SKM-1 (cell line): ENCODE measurements around the gene LSAMP.

Source experiments
- DNase-seq: peaks from one replicate; lab custom pipeline; 2025; ENCODE audit not compliant: unreplicated experiment; lab: John Stamatoyannopoulos, UW

Gene LSAMP

GRCh38 chr3:115982108-115982507, 463.2 kb downstream of the LSAMP start:
- no peak for DNase-seq

- no peak for DNase-seq
Measured at GRCh38 chr3:115980709-115981108, 464.6 kb downstream of the LSAMP start.

GRCh38 chr3:115977866-115978265, 467.4 kb downstream of the LSAMP start:
- DNase-seq: no peak

- no peak for DNase-seq
Measured at GRCh38 chr3:115975796-115976195, 469.5 kb downstream of the LSAMP start.

GRCh38 chr3:115975353-115975752, 469.9 kb downstream of the LSAMP start:
- no peak for DNase-seq

- DNase-seq: no peak
Measured at GRCh38 chr3:115974940-115975339, 470.3 kb downstream of the LSAMP start.

- DNase-seq: no peak
Measured at GRCh38 chr3:115968871-115969270, 476.4 kb downstream of the LSAMP start.

GRCh38 chr3:115961380-115961779, 483.9 kb downstream of the LSAMP start:
- no peak for DNase-seq

GRCh38 chr3:115960799-115961198, 484.5 kb downstream of the LSAMP start:
- no peak for DNase-seq

- DNase-seq: no peak
Measured at GRCh38 chr3:115958526-115958925, 486.8 kb downstream of the LSAMP start.

- no peak for DNase-seq
Measured at GRCh38 chr3:115947325-115947724, 498.0 kb downstream of the LSAMP start.

GRCh38 chr3:115943579-115943978, 501.7 kb downstream of the LSAMP start:
- DNase-seq: no peak

GRCh38 chr3:115937054-115937453, 508.2 kb downstream of the LSAMP start:
- no peak for DNase-seq

- no peak for DNase-seq
Measured at GRCh38 chr3:115932807-115933206, 512.5 kb downstream of the LSAMP start.

GRCh38 chr3:115931581-115931980, 513.7 kb downstream of the LSAMP start:
- DNase-seq: no peak

GRCh38 chr3:115930922-115931321, 514.4 kb downstream of the LSAMP start:
- DNase-seq: no peak

GRCh38 chr3:115930168-115930567, 515.1 kb downstream of the LSAMP start:
- no peak for DNase-seq

- DNase-seq: no peak
Measured at GRCh38 chr3:115928376-115928775, 516.9 kb downstream of the LSAMP start.

- no peak for DNase-seq
Measured at GRCh38 chr3:115927197-115927596, 518.1 kb downstream of the LSAMP start.

GRCh38 chr3:115922681-115923347, 522.5 kb downstream of the LSAMP start:
- no peak for DNase-seq

GRCh38 chr3:115921711-115922110, 523.6 kb downstream of the LSAMP start:
- DNase-seq: no peak

- no peak for DNase-seq
Measured at GRCh38 chr3:115918900-115919299, 526.4 kb downstream of the LSAMP start.

GRCh38 chr3:115916866-115917265, 528.4 kb downstream of the LSAMP start:
- DNase-seq: no peak
